ENCODE data around the gene ZNF41. TPM values are rescaled to one million over a fixed set of nuclear protein-coding genes. Genes with fewer than 3 reads are reported as not detected.
"Not testable (repeated sequence)": the region's sequence is repeated elsewhere in the genome, so short reads cannot be mapped to it uniquely, and the experiment has no call there.

ZNF41 gene
- total RNA-seq, result 10 to 100 TPM; 12.2 to 13.3 TPM

DNA sequence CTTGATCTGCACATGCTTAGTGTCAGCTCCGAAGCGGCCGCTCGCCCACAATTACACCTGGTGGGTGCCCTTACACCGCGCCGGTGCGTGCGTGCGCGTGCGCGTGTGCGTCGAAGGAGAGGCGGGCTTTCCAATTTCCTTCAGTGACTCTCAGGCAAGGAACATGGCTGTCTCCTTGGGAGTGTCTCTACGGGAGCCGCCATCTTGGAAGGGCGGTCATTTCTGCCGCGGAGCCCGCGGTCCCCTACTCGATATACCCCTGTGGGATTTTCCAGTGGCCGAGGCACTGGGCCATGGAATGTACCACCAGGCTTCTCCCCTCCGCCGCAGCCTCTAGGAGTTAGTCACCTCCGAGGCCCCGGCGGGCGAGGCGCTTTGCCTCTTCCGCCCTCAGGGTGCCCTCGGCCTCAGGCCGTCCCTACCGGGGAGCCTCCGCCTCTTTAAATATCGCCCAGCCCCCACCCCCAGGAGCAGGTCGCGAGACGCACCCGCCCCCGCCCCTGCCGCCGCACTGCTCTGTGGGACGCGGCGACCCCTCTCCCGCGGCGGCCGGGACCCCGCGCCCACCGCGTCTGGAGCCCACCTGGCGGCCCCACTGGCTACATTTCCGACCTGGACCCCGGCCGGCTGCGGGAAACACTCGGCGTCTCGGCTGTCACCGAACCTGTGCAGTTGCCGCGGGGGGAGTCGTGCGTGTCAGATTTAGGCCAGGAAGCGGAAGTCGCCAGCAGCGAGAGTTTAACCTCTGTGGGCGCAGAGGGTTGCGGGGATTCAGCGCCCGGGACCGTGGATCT is at the start of gene ZNF41:
TSS of gene ZNF41 (minus strand) at position 711 of the 794 bp plus-strand sequence. CDS start 15,741 bp downstream, outside the sequence.
- Mint-ChIP-seq H3K27ac (peak within 1 kb of the TSS; percentile 98), H3K4me3 (peak within 1 kb of the TSS; percentile 86), H3K4me1 (peaks cover 39% of the 10 kb centered on the region), H3K9me3 (no peaks in the 10 kb centered on the region), H3K27me3 (no peaks in the 10 kb centered on the region), H3K36me3 (ENCODE audit: low read depth) (peaks cover 13% of the 10 kb centered on the region)
- peak; percentile 82 for DNase-seq
- CTCF ChIA-PET, result no interaction called here
- POLR2A ChIA-PET, result no interaction called here

DNA sequence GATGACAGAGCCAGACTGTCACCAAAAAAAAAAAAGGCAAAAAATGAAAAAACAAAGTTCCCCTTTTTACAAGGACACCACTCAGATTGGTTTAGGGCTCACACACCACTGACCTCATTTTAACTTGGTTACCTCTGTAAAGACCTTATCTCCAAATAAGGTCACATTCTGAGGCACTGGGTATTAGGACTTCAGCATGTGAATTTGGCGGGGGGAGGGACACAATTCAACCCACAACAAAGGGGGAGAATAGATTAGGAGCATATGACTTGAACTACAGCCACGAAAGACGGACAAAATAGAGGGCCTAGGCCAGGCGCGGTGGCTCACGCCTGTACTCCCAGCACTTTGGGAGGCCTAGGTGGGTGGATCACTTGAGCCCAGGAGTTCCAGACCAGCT is 47.0 kb upstream of the ZNF41 start:
- Mint-ChIP-seq H3K27me3 (no peaks in the 10 kb centered on the region), H3K27ac (no peak overlapping the region), H3K9me3 (no peaks in the 10 kb centered on the region), H3K4me3 (no peak overlapping the region), H3K4me1 (no peaks in the 10 kb centered on the region), H3K36me3 (ENCODE audit: low read depth) (no peaks in the 10 kb centered on the region)
- ChIA-PET CTCF (no interaction called here), POLR2A (no interaction called here)
- no peak for DNase-seq

DNA sequence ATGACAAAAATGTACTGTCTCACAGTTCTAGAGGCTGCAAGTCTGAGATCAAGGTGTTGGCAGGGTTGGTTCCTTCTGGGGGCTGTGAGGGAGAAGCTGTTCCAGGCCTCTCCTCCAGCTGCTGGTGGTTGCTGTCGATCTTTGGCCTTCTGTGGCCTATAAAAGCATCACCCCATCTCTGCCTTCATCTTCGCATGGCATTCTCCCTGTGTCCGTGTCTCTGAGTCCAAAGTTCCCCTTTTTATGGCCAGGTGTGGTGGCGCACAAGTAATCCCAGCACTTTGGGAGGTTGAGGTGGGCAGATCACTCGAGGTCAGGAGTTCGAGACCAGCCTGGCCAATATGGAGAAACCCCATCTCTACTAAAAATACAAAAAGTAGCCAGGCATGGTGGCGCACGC is 46.5 kb upstream of the ZNF41 start:
- no peak for DNase-seq
- ChIA-PET CTCF (no interaction called here), POLR2A (no interaction called here)
- no peaks in the 10 kb centered on the region for H3K4me1 Mint-ChIP-seq
- H3K27ac Mint-ChIP-seq, result no peak overlapping the region
- no peak overlapping the region for H3K4me3 Mint-ChIP-seq
- H3K27me3 Mint-ChIP-seq, result no peaks in the 10 kb centered on the region
- H3K9me3 Mint-ChIP-seq, result no peaks in the 10 kb centered on the region
- H3K36me3 Mint-ChIP-seq (ENCODE audit: low read depth), result no peaks in the 10 kb centered on the region

DNA sequence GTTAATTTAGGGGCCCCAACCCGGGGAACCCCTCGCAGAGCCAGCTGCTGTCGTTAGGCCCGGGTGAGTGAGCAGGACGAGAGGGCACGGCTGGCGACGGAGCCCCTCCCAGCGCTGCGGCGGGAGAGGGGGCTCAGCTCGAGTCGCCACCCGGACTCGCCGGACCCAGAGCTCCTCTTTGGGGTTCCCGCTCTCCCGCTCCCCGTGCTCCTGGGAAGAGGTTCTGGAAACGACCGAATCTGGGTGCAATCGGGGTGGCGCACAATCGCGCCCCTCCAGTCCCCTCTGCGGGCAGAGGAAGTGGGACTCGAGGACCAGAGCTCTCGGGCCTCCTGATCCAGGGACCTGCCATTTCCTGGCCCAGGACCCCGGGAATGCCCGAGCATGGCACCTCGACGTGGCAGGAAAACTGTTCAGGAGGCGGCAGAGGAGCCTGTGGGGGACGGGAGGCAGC is 40.7 kb upstream of the ZNF41 start:
- H3K9me3 Mint-ChIP-seq, result no peaks in the 10 kb centered on the region

DNA sequence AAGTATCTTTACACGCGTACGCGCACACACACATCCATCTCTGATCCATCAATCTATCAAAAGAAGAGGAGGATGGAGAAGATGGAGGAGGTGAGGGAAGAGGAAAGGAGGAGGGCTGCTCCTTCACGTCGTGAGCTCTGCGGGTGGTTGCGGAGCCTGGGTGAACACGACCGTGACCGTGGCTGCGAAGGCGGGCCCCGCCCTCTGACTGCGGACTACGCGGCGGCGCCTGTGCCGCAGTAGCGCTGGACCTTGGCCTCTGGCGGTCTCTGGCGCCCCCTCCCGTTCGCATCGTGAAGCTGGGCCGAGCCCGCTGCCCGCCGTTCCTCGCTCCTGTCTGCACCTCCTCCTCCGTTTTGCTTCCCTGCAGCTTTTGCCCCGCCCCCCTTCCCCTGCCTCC is 40.3 kb upstream of the ZNF41 start:
- H3K4me1 Mint-ChIP-seq, result peaks cover 7% of the 10 kb centered on the region
- no peaks in the 10 kb centered on the region for H3K36me3 Mint-ChIP-seq (ENCODE audit: low read depth)
- H3K27me3 Mint-ChIP-seq, result no peaks in the 10 kb centered on the region
- DNase-seq, result peak; percentile 76
- H3K9me3 Mint-ChIP-seq, result no peaks in the 10 kb centered on the region
- CTCF ChIA-PET, result interaction anchor here (0.7 to 2.2 kb wide), 12 partner anchors 8 to 333 kb away, joined by 3 to 8 read pairs (median 4); no protein-coding TSS in a partner anchor
- POLR2A ChIA-PET, result no interaction called here
- peak overlapping the region; percentile 13 for H3K27ac Mint-ChIP-seq
- peak overlapping the region; percentile 61 for H3K4me3 Mint-ChIP-seq

More for the DNA sequence above, 40.7 kb upstream of the ZNF41 start:
- Mint-ChIP-seq H3K27me3 (no peaks in the 10 kb centered on the region), H3K4me3 (peak overlapping the region; percentile 61), H3K4me1 (peaks cover 5% of the 10 kb centered on the region), H3K27ac (no peak overlapping the region), H3K36me3 (ENCODE audit: low read depth) (no peaks in the 10 kb centered on the region)
- ChIA-PET CTCF (interaction anchor here (0.7 to 2.2 kb wide), 11 partner anchors 9 to 333 kb away, joined by 3 to 8 read pairs (median 4); no protein-coding TSS in a partner anchor), POLR2A (no interaction called here)
- DNase-seq, result no peak

DNA sequence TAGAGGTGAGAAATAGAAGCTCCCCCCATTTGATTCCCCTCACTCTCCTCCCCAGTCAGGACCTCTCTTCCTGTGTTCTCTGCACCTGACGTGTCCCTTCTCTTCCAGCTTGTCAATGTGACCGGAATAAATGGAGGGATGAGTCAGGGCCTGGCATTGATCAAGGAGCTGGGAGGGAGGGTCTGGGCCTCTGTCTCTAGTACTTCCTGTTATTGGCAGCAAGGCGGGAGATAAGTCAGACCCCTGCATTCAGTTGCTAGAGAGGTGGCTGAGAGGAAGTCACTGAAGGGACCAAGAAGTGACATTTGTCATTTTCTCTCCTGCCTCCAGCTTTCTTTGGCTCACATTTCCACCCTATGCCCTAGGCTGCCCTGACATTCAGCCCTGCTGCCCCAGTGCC is 35.1 kb upstream of the ZNF41 start:
- H3K27ac Mint-ChIP-seq, result no peak overlapping the region
- H3K4me3 Mint-ChIP-seq, result no peak overlapping the region
- no peaks in the 10 kb centered on the region for H3K36me3 Mint-ChIP-seq (ENCODE audit: low read depth)
- peaks cover 19% of the 10 kb centered on the region for H3K4me1 Mint-ChIP-seq
- H3K9me3 Mint-ChIP-seq, result no peaks in the 10 kb centered on the region
- DNase-seq, result no peak
- H3K27me3 Mint-ChIP-seq, result peaks cover 5% of the 10 kb centered on the region
- CTCF ChIA-PET, result interaction anchor here (2.7 kb wide), 1 partner anchor 12 kb away, joined by 9 read pairs; no protein-coding TSS in a partner anchor
- POLR2A ChIA-PET, result no interaction called here

DNA sequence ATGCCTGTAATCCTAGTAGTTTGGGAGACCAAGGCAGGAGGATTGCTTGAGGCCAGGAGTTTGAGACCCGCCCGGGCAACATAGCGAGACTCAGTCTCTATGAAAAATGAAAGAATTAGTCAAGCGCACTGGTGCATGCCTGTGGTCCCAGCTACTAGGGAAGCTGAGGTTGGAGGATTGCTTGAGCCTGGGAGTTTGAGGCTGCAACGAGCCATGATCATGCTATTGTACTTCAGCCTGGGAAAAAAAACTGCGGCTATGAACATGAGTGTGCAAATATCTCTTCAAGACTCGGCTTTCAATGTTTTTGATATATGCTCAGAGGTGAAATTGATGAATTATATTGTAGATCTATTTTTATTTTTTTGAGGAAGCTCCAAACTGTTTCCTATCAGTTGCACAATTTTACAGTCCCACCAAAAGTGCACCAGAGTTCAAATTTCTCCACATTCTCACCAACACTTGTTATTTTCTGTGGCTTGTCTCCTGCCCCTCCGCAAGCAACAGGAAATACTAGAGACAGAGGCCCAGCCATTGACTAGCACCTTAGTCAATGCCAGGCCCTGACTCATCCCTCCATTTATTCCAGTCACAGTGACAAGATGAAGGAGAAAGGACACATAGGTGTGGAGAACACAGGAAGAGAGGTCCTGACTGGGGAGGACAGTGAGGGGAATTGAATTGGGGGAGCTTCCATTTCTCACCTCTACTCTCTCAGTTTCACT is 33.1 kb upstream of the ZNF41 start:
- ChIA-PET POLR2A (no interaction called here), CTCF (interaction anchor here (0.6 to 2.7 kb wide), 4 partner anchors 10 to 605 kb away, joined by 3 to 9 read pairs (median 4); no protein-coding TSS in a partner anchor)
- Mint-ChIP-seq H3K4me1 (peaks cover 16% of the 10 kb centered on the region), H3K27ac (no peak overlapping the region), H3K9me3 (no peaks in the 10 kb centered on the region), H3K4me3 (no peak overlapping the region), H3K27me3 (peaks cover 10% of the 10 kb centered on the region), H3K36me3 (ENCODE audit: low read depth) (no peaks in the 10 kb centered on the region)
- DNase-seq, result no peak

DNA sequence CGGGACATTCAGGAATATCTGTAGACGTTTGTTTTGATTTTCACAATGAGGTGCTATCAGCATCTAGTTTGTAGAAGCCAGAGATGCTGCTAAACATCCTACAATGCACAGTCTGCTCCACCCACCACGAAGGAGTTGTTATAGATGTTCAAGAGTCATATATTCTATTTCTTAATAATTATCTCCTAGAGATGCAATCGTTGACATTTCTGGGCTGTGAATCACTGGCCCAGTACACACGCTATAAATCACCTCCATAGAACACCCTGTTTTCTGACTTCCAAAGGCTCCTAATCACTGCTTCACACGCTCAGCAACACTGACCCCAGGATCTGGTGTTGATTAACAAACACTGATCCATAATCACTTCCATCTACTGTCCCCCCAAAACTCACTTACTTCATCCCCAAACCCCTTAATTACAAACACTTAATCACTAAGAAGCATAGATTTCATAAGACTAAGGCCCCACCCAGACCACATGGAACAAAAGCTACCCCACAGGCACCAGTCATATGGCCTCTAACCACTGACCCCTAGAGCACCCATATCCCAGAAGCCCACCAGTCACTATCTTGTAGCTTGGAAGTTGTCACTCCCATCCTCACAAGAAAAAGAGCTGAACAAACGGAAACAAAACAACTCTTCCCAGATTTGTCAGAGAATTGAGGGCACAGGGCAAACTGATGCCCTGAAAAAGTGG is 31.7 kb upstream of the ZNF41 start:
- Mint-ChIP-seq H3K4me3 (no peak overlapping the region), H3K36me3 (ENCODE audit: low read depth) (no peaks in the 10 kb centered on the region)

DNA sequence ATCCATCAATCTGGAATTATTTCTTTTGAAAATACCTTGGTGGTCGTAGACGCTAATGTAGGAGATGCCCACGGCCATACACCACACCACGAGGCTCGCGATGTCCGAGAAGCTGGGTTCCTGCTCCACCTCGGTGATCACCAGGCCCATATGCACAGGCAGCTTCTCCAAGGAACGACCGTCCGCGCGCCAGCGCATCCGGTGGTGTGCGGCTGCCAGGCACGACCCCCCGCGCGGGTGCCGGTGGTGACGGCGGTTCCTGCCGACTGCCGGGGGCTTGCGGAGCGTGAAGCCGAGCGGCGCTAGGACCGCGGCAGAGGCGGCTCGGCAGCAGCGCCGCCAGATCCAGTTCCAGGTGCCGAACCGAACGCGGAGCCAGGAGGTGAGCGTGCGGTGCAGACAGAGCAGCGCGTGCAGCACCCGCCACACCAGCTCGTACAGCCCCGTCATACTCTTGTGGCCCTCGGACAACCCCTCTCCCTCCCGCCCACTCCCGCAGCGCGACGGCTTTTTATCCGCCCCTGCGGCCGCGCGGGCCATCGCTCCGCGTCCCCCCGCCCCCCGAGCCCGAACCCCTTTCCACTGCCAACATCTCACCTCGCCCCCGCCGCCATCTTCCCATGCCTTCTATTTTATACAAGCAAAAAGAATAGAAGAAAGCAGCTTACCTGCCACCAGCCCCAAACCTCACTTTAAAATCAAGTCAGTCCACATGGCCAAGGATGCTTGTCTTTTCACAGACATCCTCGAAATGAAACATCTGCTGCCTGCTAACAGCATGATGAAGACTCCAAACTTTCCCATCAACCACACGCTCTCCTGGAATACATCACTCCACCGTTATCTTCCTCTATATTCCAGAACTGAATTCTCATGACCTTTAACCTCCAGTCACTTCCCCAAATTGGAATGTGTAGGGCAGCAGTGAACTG is 30.3 kb upstream of the ZNF41 start:
- H3K4me3 Mint-ChIP-seq, result peak overlapping the region; percentile 77
- DNase-seq, result peak; percentile 6

More for the DNA sequence above, 31.7 kb upstream of the ZNF41 start:
- ChIA-PET POLR2A (no interaction called here), CTCF (interaction anchor here (0.8 to 1.2 kb wide), 2 partner anchors 9 to 16 kb away, joined by 3 to 5 read pairs; no protein-coding TSS in a partner anchor)
- no peak for DNase-seq
- Mint-ChIP-seq H3K27ac (no peak overlapping the region), H3K27me3 (peaks cover 10% of the 10 kb centered on the region), H3K9me3 (no peaks in the 10 kb centered on the region), H3K4me1 (peaks cover 16% of the 10 kb centered on the region)

DNA sequence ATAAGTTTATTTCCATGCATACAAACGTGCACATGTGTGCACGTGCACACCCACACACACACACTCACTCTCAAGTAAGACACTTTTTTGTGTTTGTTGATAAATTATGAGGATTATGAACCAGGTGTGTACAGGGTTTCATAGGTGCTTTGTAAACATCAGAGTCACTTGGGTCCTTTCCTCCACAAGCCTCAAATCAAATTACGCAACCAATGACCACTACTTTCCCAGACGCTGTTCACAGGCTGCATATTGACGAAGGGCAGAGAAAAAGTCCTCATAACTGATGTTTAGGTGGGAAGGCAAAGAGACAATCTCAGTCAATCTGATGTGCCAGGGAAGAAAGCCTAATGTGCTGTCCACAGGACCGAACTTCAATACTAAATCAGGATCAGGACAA is 29.4 kb upstream of the ZNF41 start:
- H3K4me1 Mint-ChIP-seq, result peaks cover 15% of the 10 kb centered on the region

More for the DNA sequence above, 30.3 kb upstream of the ZNF41 start:
- Mint-ChIP-seq H3K27ac (peak overlapping the region; percentile 72), H3K27me3 (peaks cover 10% of the 10 kb centered on the region), H3K4me1 (peaks cover 14% of the 10 kb centered on the region)
- H3K9me3 Mint-ChIP-seq; POLR2A ChIA-PET; H3K36me3 Mint-ChIP-seq (ENCODE audit: low read depth): not testable (repeated sequence)
- CTCF ChIA-PET, result interaction anchor here (0.7 kb wide), 1 partner anchor 328 kb away, joined by 3 read pairs; no protein-coding TSS in a partner anchor

DNA sequence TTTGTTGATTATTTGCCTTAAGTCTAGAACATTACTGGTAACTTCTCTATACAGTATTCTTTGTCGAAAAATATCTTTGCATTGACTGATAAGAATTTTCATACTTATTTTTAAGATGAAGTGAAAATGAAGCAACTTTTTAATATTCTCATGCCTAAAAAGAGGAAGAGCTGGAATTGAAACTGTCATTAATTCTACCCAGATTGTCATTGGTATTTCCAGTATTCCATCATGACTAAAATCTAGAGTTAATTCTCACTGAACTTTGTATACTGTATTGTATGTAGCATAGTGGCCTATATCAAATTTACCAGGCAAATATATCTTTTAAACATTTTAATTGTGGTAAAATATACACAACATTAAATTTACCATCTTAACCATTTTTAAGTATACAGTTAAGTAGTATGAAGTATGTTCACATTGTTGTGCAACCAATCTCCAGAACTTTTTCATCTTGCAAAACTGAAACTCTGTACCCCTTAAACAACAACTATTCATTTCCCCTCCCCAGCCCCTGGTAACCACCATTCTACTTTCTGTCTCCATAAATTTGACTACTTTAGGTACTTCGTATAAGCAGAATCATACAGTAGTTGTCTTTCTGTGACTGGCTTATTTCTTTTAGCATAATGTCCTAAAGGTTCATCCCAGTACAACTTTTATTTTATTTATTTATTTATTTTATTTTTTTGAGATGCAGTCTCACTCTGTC is 24.3 kb upstream of the ZNF41 start:
- Mint-ChIP-seq H3K27me3 (no peaks in the 10 kb centered on the region), H3K36me3 (ENCODE audit: low read depth) (no peaks in the 10 kb centered on the region), H3K9me3 (no peaks in the 10 kb centered on the region), H3K27ac (no peak overlapping the region), H3K4me1 (peaks cover 2% of the 10 kb centered on the region), H3K4me3 (no peak overlapping the region)
- POLR2A ChIA-PET, result no interaction called here
- CTCF ChIA-PET, result interaction anchor here (2.9 kb wide), 1 partner anchor 10 kb away, joined by 9 read pairs; no protein-coding TSS in a partner anchor
- DNase-seq, result no peak

More for the DNA sequence above, 29.4 kb upstream of the ZNF41 start:
- H3K9me3 Mint-ChIP-seq; POLR2A ChIA-PET; DNase-seq; H3K27ac Mint-ChIP-seq; H3K36me3 Mint-ChIP-seq (ENCODE audit: low read depth); CTCF ChIA-PET: not testable (repeated sequence)
- H3K4me3 Mint-ChIP-seq, result peak overlapping the region; percentile 31
- H3K27me3 Mint-ChIP-seq, result peaks cover 10% of the 10 kb centered on the region

Data from activated CD4-positive, alpha-beta T cell treated with anti-CD3 and anti-CD28 coated beads, Interleukin-2, amount 10 ng/mL, durations not matched to agents 7 days and 5 days (primary cell).